ENCODE measurements around the gene RRM2.

The RRM2 gene

DNA sequence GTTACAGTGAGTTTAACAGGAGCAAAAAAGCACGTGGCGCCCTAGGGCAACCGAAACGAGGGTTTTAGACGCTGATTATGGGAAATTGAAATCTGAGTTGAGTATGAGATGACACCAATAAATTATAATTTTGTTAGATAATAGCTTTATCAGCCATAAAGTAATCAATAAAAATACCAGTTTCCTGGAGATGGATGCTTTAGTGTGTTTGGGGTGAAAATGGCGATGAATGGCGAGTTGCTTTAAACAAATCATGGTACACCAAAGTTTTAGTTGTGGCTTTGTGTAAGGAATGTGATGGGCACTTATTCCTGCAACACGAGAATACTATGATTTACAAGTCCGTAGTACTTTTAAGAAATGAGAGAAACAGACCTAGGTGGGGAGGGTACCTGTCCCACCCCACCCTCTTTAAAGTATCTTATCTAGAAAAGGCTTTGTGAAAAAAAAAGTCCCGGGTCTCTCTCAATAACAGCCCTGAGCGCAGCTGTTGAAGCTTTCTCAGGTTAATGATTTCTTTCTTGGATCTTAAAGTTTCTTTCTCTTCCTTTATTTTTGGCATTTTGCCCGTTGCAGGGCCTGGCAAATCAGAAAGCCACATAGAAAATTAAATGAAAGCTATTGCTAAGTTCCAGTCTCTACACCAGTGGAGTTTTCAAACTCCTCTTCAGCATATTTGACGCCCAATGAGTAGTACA lies 1.5 kb upstream of the RRM2 start:
- peaks cover 38% of the 10 kb centered on the region for H3K4me1 ChIP-seq (ENCODE audit: control insufficient read depth, insufficient read depth, low read length)
- peak overlapping the region; percentile 86 for H3K9ac ChIP-seq (ENCODE audit: low read depth, low read length)
- peaks cover 4% of the 10 kb centered on the region for H3K36me3 ChIP-seq (ENCODE audit: insufficient read depth, low read length)
- H3K4me3 ChIP-seq (ENCODE audit: low read length) = peak overlapping the region; percentile 94
- no peaks in the 10 kb centered on the region for H3K9me3 ChIP-seq (replicated peaks; ENCODE audit: low read length)
- no peaks in the 10 kb centered on the region for H3K27me3 ChIP-seq (ENCODE audit: control insufficient read depth, insufficient read depth, low read length)
- H3K4me2 ChIP-seq (ENCODE audit: low read length) = peak overlapping the region; percentile 99

DNA sequence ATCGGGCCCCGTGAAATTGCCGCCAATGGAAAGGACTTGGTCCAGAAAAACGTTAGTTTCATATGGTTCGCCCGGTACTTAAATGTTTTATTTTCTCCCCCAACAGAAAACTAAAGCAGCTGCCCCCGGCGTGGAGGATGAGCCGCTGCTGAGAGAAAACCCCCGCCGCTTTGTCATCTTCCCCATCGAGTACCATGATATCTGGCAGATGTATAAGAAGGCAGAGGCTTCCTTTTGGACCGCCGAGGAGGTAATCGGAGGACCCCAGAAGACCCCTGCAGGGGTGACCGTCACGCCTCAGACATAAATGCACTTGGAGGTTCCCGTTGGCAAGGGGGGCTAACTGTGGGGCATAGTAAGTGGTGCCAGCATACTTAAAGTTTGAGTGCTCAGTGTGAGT lies 742 bp downstream of the RRM2 start:
- peak overlapping the region; percentile 99 for H3K4me2 ChIP-seq (ENCODE audit: low read length)
- H3K9me3 ChIP-seq (replicated peaks; ENCODE audit: low read length) = no peaks in the 10 kb centered on the region
- H3K4me3 ChIP-seq (ENCODE audit: low read length) = peak overlapping the region; percentile 94
- peaks cover 40% of the 10 kb centered on the region for H3K4me1 ChIP-seq (ENCODE audit: control insufficient read depth, insufficient read depth, low read length)
- peaks cover 15% of the 10 kb centered on the region for H3K36me3 ChIP-seq (ENCODE audit: insufficient read depth, low read length)
- no peaks in the 10 kb centered on the region for H3K27me3 ChIP-seq (ENCODE audit: control insufficient read depth, insufficient read depth, low read length)
- H3K9ac ChIP-seq (ENCODE audit: low read depth, low read length) = peak overlapping the region; percentile 86

DNA sequence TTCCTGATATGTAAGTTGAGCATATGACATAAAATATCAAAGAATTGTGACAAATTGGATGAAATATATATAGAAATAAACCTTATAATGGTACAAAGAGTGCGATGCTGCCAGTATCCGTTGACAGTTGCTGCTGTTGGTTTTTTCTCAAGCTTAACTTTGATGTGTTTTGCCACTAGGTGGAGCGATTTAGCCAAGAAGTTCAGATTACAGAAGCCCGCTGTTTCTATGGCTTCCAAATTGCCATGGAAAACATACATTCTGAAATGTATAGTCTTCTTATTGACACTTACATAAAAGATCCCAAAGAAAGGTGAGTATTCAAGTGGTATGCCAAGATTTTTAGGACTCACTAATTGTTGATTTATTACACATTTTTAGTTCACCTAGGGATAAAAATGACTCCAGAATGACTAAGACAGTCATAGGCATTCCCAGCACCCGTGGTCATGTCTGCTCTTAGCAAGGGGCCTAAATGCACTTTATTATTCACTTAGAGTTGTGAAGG lies 2.1 kb downstream of the RRM2 start:
- peaks cover 27% of the 10 kb centered on the region for H3K36me3 ChIP-seq (ENCODE audit: insufficient read depth, low read length)
- peak overlapping the region; percentile 86 for H3K9ac ChIP-seq (ENCODE audit: low read depth, low read length)
- no peaks in the 10 kb centered on the region for H3K9me3 ChIP-seq (replicated peaks; ENCODE audit: low read length)
- H3K4me2 ChIP-seq (ENCODE audit: low read length) = peak overlapping the region; percentile 99
- no peaks in the 10 kb centered on the region for H3K27me3 ChIP-seq (ENCODE audit: control insufficient read depth, insufficient read depth, low read length)
- H3K4me3 ChIP-seq (ENCODE audit: low read length) = peak overlapping the region; percentile 94
- H3K4me1 ChIP-seq (ENCODE audit: control insufficient read depth, insufficient read depth, low read length) = peaks cover 40% of the 10 kb centered on the region

GRCh38 chr2:10125842-10126631 lies 3.5 kb downstream of the RRM2 start:
- Histone ChIP-seq H3K4me1 (ENCODE audit: control insufficient read depth, insufficient read depth, low read length) (peaks cover 33% of the 10 kb centered on the region), H3K9me3 (replicated peaks; ENCODE audit: low read length) (no peaks in the 10 kb centered on the region), H3K9ac (ENCODE audit: low read depth, low read length) (no peak overlapping the region), H3K27me3 (ENCODE audit: control insufficient read depth, insufficient read depth, low read length) (no peaks in the 10 kb centered on the region), H3K4me3 (ENCODE audit: low read length) (no peak overlapping the region), H3K36me3 (ENCODE audit: insufficient read depth, low read length) (peaks cover 30% of the 10 kb centered on the region), H3K4me2 (ENCODE audit: low read length) (peak overlapping the region; percentile 44)

GRCh38 chr2:10126632-10127026 lies 4.1 kb downstream of the RRM2 start:
- Histone ChIP-seq H3K36me3 (ENCODE audit: insufficient read depth, low read length) (peaks cover 31% of the 10 kb centered on the region), H3K9me3 (replicated peaks; ENCODE audit: low read length) (no peaks in the 10 kb centered on the region)

GRCh38 chr2:10128420-10128819 lies 5.9 kb downstream of the RRM2 start:
- Histone ChIP-seq H3K4me2 (ENCODE audit: low read length) (no peak overlapping the region), H3K9ac (ENCODE audit: low read depth, low read length) (no peak overlapping the region), H3K9me3 (replicated peaks; ENCODE audit: low read length) (no peaks in the 10 kb centered on the region), H3K36me3 (ENCODE audit: insufficient read depth, low read length) (peaks cover 47% of the 10 kb centered on the region), H3K4me1 (ENCODE audit: control insufficient read depth, insufficient read depth, low read length) (peaks cover 21% of the 10 kb centered on the region), H3K4me3 (ENCODE audit: low read length) (no peak overlapping the region), H3K27me3 (ENCODE audit: control insufficient read depth, insufficient read depth, low read length) (no peaks in the 10 kb centered on the region)

More at GRCh38 chr2:10126632-10127026, 4.1 kb downstream of the RRM2 start:
- H3K27me3 ChIP-seq (ENCODE audit: control insufficient read depth, insufficient read depth, low read length) = no peaks in the 10 kb centered on the region
- no peak overlapping the region for H3K4me2 ChIP-seq (ENCODE audit: low read length)
- no peak overlapping the region for H3K9ac ChIP-seq (ENCODE audit: low read depth, low read length)
- H3K4me1 ChIP-seq (ENCODE audit: control insufficient read depth, insufficient read depth, low read length) = peaks cover 27% of the 10 kb centered on the region
- H3K4me3 ChIP-seq (ENCODE audit: low read length) = no peak overlapping the region

DNA sequence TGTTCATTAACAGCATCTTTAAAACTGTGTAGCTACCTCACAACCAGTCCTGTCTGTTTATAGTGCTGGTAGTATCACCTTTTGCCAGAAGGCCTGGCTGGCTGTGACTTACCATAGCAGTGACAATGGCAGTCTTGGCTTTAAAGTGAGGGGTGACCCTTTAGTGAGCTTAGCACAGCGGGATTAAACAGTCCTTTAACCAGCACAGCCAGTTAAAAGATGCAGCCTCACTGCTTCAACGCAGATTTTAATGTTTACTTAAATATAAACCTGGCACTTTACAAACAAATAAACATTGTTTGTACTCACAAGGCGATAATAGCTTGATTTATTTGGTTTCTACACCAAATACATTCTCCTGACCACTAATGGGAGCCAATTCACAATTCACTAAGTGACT lies 7.0 kb downstream of the RRM2 start:
- Histone ChIP-seq H3K27me3 (ENCODE audit: control insufficient read depth, insufficient read depth, low read length) (no peaks in the 10 kb centered on the region), H3K4me3 (ENCODE audit: low read length) (no peak overlapping the region), H3K9ac (ENCODE audit: low read depth, low read length) (no peak overlapping the region), H3K4me2 (ENCODE audit: low read length) (no peak overlapping the region), H3K36me3 (ENCODE audit: insufficient read depth, low read length) (peaks cover 47% of the 10 kb centered on the region), H3K4me1 (ENCODE audit: control insufficient read depth, insufficient read depth, low read length) (peaks cover 14% of the 10 kb centered on the region), H3K9me3 (replicated peaks; ENCODE audit: low read length) (no peaks in the 10 kb centered on the region)

- Histone ChIP-seq H3K4me1 (ENCODE audit: control insufficient read depth, insufficient read depth, low read length) (peaks cover 6% of the 10 kb centered on the region), H3K27me3 (ENCODE audit: control insufficient read depth, insufficient read depth, low read length) (no peaks in the 10 kb centered on the region), H3K9me3 (replicated peaks; ENCODE audit: low read length) (no peaks in the 10 kb centered on the region), H3K9ac (ENCODE audit: low read depth, low read length) (no peak overlapping the region), H3K4me3 (ENCODE audit: low read length) (no peak overlapping the region), H3K4me2 (ENCODE audit: low read length) (no peak overlapping the region), H3K36me3 (ENCODE audit: insufficient read depth, low read length) (peaks cover 38% of the 10 kb centered on the region)
Observed at GRCh38 chr2:10132043-10132575, 9.6 kb downstream of the RRM2 start.

DNA sequence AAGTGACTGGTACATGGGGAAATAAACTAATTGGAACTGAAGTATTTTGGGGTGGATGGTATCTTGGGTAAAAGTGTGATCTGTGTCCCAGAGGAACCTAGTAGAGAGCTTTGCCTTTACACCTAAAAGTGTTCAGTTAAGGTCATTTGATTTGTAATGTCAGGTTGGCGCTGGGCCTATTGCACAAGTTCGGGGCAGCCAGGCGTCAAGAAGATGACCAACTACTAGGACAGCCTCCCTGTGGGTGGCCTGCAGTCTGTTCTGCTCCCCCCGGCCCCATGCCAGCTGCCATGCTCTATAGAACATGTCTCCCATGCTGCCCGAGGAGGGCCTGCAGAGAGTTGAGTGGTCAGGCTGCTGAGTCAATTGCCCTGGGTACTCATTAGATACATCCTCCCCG lies 10.1 kb downstream of the RRM2 start:
- Histone ChIP-seq H3K4me2 (ENCODE audit: low read length) (no peak overlapping the region), H3K4me1 (ENCODE audit: control insufficient read depth, insufficient read depth, low read length) (peaks cover 6% of the 10 kb centered on the region), H3K27me3 (ENCODE audit: control insufficient read depth, insufficient read depth, low read length) (no peaks in the 10 kb centered on the region), H3K9ac (ENCODE audit: low read depth, low read length) (no peak overlapping the region), H3K4me3 (ENCODE audit: low read length) (no peak overlapping the region), H3K36me3 (ENCODE audit: insufficient read depth, low read length) (peaks cover 36% of the 10 kb centered on the region), H3K9me3 (replicated peaks; ENCODE audit: low read length) (no peaks in the 10 kb centered on the region)

- Histone ChIP-seq H3K4me3 (ENCODE audit: low read length) (no peak overlapping the region), H3K9ac (ENCODE audit: low read depth, low read length) (no peak overlapping the region), H3K36me3 (ENCODE audit: insufficient read depth, low read length) (peaks cover 34% of the 10 kb centered on the region), H3K4me2 (ENCODE audit: low read length) (no peak overlapping the region), H3K27me3 (ENCODE audit: control insufficient read depth, insufficient read depth, low read length) (no peaks in the 10 kb centered on the region), H3K9me3 (replicated peaks; ENCODE audit: low read length) (no peaks in the 10 kb centered on the region), H3K4me1 (ENCODE audit: control insufficient read depth, insufficient read depth, low read length) (peaks cover 6% of the 10 kb centered on the region)
Observed at GRCh38 chr2:10132996-10133647, 10.6 kb downstream of the RRM2 start.
